ENCODE data around the gene DACT3.

Gene DACT3

DNA sequence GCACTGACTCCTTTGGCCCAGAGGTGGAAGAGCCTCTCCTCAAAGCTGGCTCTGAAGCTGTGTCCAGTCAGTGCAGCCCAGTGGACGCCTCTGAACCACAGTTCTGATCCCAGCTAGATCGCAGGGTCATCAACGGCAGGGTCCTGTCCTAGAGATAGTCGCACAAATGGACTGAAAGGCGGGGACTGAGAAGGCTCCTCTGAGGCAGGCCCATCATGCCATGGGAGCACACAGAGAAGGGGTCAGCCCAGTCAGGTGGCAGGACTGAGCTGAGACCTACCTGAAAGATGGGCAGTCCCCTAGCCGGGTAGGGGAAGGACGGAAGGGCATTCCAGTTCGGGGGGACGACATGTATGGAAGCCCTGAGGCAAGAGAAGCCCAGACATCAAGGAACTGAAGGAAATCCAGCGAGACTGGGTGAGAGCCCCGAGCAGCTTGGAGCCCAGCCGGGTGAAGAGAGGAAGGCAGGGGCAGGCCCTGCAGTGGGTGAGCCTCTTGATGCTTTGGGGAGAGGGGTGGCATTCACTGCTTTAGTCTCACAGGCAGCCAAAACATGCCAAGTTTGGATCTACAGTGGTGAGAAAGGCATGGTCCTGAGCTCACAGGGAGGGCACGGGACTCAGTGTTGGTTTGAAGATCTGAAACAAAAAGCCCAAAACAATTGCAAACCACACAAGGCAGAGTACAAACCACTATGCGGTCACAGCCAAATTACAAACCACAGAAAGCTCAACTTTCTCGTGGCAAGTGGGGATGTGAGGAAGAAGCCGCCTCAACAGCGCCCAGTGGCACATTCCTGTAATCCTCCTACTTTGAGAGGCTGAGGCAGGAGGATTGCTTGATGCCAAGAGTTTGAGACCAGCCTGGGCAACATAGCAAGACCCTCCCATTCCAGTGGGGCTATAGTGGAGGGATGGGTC lies 49.9 kb downstream of the DACT3 start:
- FAIRE-seq = no peak

DNA sequence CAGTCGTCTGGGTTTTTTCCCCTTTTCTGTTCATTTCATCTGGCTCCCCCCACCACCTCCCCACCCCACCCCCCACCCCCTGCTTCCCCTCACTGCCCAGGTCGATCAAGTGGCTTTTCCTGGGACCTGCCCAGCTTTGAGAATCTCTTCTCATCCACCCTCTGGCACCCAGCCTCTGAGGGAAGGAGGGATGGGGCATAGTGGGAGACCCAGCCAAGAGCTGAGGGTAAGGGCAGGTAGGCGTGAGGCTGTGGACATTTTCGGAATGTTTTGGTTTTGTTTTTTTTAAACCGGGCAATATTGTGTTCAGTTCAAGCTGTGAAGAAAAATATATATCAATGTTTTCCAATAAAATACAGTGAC lies 50.6 kb downstream of the DACT3 start:
- FAIRE-seq = no peak

DNA sequence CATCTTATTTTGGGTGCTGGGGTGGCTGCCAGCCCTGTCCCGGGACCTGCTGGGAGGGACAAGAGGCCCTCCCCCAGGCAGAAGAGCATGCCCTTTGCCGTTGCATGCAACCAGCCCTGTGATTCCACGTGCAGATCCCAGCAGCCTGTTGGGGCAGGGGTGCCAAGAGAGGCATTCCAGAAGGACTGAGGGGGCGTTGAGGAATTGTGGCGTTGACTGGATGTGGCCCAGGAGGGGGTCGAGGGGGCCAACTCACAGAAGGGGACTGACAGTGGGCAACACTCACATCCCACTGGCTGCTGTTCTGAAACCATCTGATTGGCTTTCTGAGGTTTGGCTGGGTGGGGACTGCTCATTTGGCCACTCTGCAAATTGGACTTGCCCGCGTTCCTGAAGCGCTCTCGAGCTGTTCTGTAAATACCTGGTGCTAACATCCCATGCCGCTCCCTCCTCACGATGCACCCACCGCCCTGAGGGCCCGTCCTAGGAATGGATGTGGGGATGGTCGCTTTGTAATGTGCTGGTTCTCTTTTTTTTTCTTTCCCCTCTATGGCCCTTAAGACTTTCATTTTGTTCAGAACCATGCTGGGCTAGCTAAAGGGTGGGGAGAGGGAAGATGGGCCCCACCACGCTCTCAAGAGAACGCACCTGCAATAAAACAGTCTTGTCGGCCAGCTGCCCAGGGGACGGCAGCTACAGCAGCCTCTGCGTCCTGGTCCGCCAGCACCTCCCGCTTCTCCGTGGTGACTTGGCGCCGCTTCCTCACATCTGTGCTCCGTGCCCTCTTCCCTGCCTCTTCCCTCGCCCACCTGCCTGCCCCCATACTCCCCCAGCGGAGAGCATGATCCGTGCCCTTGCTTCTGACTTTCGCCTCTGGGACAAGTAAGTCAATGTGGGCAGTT lies 51.2 kb downstream of the DACT3 start:
- no peak for FAIRE-seq

DNA sequence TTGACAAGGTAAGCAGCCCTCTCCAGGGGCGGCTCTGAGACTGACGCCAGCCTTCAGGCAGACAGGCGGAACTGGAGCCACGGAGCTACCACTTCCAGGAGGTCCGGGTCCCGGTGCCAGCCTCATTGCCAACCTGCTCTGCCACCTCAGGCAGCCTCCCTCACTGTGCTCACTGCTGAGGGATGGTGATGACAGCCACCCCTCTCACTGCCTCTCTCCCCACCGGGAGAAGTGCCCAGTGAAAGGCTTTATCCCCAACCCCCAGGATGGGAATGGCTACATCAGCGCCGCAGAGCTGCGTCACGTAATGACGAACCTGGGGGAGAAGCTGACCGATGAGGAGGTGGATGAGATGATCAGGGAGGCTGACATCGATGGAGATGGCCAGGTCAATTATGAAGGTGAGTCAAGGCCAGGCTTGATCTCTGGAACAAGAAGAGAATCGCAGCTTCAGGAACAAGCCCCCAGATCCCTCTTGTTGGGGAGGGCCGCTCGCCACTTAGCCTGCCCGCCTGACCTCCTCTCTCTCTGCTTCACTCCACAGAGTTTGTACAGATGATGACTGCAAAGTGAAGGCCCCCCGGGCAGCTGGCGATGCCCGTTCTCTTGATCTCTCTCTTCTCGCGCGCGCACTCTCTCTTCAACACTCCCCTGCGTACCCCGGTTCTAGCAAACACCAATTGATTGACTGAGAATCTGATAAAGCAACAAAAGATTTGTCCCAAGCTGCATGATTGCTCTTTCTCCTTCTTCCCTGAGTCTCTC lies 52.2 kb downstream of the DACT3 start:
- FAIRE-seq = no peak

DNA sequence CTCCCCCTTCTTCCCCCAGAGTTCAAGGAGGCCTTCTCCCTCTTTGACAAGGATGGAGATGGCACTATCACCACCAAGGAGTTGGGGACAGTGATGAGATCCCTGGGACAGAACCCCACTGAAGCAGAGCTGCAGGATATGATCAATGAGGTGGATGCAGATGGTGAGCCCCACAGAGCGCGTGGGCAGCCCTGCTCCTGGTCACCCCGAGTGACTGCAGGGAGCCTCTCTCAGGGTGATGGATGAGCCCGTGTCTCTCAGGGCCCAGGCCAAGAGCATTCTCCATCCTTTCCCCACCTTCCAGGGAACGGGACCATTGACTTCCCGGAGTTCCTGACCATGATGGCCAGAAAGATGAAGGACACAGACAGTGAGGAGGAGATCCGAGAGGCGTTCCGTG lies 52.8 kb downstream of the DACT3 start:
- no peak for FAIRE-seq

DNA sequence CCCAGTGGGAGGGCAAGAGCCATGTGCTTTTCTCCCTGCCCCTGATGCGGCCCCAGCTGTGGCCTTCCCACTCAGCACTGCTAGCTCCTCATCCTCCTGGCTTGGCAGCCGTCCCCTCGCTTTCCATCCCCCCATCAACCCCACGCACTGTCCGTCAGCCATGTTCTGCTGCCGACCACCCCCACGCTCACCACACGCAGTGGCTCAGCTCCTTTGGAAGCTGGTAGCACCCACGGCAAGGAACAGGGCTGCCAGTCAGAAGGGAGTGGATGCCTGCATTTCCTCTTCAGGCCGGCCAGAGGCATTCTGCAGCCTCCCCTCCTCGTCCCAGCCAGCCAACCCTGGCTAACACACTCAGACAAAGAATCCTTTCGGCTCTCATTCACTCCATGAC lies 53.5 kb downstream of the DACT3 start:
- FAIRE-seq = no peak

DNA sequence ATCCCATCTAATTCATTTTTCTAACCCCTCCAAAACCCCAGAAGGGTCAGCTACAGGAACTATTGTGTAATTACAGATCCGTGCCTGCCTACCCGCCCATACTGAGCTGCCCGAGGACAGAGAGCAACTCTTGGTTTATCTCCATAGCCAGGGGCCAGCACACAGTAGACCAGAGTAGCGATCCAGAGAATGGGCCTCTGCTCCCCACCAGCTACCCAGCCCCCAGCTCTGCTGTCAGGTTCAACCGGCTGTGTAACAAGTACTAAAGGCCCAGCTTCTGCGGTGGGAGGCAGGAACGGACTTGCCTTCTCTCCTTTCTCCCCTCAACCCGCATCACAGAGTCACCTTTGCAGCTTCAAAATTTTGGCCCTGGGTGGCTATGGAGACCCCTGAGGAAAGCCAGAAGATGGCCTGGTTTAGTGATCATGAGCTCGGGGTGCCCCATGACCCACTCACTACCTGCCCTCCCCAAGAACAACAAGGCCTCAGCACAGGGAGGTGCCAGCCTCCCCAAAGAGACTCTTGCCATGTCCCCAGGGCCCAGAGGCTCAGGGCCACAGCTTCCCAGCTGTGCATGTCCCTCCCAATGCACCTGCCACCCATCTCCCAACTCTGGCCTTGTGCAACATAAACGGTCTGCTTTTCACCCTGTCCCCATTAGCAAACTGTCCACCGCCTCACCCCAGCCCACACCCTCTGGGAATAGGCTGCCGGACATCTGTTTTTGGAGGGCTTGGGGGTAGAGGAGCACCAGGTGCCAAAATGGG lies 54.1 kb downstream of the DACT3 start:
- FAIRE-seq = no peak

DNA sequence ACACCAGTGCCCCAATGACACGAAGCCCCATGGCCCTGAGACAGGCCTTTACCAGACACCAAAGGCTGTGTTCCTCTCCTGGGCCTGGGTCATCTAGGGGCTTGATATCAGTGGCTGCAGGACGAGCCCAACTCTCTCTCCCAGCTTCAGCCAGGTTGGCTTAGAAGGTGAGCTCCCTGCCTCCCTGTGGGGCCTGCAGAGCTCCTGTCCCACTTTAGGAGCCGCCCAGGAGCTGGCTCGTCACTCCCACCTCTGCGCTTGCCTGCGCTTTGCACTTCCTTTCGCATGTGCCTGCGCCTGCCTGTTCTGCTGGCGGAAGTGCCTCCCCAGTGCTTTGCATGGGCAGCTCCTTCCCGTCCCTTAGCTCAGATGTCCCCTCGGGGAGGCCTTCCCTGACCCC lies 55.0 kb downstream of the DACT3 start:
- FAIRE-seq = no peak

DNA sequence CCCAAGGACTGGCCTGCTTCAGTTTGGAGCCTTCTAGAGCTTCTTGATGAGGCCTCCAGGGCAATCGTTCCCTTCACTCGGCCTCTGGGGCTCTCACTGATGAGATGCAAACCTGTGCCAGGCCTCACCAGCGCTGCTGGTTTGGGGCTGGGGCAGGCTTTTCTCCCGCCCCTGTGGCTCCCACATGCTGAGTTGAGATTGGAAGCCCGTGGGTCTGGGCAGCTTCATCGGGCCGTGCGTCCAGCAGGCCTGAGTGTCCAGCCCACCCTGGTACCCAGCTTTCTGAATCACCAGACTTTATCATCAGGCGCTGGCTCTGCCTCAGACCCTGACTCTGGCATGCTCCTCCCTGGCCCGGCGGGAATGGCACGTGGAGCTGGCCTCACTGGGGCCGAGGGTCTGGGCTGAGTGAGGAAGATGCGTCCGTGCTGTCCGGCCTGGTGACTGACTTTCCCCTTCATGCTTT lies 55.6 kb downstream of the DACT3 start:
- no peak for FAIRE-seq

DNA sequence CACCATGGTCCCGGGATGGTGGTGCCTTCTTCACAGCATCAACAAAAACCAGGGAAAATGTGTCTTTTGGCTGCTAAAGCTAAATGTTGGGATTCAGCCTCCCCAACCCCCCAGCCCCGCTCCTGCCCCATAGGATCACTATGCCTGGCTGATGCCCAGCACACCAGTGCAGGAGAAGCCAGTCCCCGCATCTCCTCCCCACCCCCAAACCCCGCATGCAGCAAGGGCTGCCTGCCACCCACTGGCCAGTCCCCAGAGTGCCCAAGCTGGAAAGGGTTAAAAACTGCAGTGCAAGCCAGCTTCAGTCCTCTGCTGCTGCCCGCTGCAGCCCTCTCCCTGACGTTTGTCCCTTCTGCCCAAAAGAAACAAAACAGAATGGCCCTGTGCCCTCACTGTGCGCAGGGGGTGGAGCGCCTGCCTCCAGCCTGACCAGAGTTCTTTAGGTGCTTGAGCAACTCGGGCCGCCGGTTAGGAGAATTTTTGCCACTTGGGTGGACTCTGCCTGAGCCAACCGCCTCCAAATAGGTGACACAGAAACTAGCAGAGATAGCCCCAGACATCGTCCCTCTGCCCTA lies 56.1 kb downstream of the DACT3 start:
- FAIRE-seq = no peak

DNA sequence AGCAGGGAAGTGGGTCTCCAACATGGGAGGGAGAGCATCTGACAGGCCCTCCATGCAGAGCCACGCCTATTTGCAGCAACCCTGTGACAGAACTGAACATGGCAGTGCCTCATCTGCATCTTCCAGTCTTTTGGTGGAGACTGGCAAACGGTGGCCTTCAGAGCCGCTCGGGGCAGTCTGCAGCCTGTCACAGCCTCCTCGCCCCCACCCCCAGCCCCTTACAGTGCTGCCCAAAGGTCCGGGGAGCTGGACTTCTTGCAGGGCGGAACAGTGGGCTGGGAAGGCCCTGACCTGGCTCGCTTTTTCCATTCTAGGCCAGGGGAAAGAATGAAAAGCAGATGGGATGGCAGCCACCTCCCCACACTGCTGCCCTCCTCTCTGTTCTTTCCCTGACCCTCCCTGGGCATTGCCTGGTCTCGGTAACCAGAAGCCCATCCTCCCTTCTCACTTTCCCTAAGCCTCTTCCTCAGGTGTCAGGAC lies 57.2 kb downstream of the DACT3 start:
- FAIRE-seq = no peak

DNA sequence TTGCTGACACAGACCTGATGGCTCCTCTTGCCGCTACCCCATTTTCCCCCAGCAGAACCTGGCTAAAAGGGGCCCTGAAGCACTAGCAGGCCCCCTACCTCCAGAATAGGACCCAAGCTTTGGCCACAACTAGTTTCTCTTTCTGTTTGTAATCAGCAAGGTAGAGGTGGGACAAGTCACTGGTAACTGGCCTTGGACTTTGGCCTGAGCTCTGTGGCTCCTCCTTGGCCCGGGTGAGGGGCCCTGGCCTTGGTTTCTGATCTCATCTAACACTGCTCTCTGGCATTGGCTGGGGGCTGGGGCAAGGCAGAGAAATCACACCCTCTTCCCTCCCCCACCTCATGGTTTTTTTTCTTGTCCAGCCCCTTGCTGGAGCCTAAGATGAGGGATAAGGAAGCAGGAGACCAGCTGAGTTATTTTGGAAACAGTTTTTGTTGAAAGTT lies 57.8 kb downstream of the DACT3 start:
- FAIRE-seq = no peak

DNA sequence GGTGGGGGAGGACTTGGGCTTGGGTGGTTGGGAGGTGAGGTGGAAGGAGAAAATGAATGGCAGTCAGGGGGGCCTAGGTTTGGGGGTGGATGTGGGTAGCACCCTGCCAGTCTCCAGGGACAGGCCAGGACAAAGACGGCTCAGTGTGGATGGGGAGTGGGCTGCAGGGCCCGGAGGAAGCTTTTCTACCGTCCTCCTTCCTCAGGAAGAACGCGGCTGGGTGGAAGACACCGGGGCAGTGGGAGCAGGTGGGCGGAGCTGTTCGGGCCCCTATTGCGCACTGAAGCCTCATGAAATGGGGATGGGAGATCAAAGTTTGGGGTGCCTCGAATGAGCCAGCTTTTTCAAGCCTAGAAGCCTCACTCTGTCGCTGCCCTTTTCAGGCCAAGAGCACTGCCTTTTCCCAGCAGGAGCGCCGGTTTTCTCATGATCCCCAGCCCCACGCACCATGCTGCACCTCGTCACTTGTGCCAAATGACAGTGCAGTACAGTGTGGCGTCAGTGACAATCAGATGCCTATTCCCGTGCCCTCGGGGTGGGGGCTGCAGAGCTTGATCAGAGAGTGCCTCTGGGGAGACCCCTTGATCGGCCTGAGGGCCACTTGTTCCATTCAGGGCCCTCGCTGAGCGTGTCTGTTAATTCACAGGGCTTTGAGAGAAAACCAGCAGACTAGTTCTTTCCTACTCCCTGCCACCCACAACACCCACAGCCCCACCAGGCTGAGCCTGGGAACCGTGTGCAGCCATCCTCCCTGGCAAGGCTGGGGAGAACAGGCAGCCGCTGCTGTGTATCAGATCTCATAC lies 58.4 kb downstream of the DACT3 start:
- no peak for FAIRE-seq

DNA sequence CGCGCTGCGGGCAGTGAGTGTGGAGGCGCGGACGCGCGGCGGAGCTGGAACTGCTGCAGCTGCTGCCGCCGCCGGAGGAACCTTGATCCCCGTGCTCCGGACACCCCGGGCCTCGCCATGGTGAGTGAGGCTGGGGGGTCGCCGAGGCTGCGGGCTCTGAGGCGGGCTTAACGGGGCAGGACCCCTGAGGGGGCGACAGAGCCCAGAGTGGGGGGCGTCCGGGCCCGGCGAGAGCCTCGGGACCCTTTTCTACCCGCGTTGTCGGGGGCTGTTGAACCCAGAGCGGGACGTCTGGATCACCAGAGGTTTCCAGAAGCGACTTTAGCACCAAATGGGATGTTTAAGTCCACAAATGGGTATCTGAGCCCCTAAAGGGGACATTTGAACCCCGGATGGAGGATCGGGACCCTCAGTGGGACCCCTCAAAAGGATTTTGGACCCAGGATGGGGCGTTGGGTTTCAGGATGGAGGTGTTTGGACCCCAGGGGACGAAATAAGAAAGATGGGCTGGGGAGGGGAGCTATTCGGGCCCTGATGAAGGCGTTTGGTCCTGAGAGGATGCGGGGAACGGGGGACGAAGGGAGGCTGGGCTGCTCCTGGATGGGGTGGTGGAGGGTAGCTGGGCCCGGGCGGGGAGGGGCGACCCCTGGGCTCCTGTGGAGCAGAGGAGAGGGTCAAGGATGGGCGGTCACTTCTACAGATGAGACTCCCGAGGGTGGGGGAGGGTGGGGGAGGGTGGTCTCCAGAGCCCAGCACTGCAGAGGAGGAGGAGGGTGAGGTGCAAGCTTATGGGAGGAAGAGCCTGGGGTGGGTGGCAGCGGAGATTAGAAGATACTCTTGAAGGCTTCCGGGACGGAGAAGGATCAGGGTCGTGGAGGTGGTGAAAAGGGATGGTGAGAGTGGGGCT lies 59.4 kb downstream of the DACT3 start, which contains the start of gene CALM3:
Gene CALM3, plus strand, starts transcription at position 13 of the 907 bp plus-strand sequence. Its CDS starts 105 bp downstream, at position 118.
- FAIRE-seq = no peak

DNA sequence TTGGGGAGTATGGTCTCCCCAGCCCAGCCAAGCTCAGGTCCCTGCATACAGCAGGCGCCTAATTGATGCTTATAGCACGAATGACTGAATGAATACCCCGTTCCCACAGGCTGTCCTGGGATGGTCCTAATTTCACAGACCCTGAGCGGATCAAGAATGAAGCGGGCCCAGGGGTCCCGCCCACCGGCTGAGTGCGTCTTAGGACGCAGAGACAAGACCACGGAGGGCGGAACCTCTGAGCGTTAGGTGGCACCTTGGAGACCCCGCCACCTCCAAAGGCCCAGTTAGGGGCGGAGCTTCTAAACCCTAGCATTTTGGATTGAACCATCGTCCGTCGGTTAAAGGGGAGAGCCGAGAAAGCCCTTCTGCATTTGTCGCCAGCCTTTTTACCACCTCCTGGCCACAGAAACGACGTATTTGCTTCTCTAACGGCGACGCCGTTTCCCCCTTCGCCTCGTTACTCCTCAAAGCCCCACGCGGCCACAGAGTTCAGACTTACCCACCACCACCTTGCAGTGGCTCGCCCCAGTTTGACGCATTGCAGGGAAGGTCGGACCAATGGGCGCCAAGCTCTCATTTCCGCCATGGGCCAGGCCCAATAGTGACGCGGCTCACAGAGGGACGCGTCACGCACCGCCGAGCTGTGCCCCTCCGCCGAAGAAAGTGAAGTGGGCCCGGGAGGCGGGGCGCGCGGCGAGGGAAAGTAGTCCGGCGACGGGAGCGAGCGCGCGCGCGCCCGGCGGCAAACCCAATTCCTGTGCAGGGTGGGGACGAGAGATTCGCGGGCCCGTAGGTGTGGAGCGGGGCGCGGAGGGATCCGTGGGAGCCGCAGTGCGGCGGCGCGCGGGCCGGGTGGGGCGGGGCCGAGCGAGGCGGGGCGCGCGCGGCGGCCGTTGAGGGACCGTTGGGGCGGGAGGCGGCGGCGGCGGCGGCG lies 60.3 kb downstream of the DACT3 start:
- no peak for FAIRE-seq

DNA sequence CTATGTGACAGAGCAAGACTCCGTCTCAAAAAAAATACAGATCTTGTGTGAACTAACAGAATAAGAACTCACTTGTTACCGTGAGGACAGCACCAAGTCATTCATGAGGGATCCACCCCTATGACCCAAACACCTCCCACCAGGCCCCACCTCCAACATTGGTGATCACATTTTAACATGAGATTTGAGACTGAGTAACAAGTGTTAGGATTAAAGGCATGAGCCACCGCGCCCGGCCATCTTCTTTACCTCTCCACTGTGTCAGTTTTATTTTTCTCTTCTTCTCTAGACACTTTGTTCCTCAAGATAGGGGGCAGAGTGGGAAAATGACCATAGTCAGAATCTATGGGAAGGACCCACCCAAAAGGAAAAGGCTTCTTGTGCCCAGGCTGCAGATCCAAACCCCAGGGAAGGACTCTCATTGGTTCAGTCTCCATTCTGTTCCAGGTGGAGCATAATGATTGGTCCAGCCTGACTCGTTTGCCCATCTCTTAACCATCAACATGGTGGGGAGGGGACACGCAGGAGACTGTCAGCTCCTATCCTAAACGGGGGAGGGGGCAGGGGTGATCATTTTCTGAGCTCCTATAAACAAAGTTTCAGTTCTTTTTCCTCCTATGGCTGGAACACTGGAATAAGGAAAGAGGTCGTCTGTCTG lies 61.1 kb downstream of the DACT3 start:
- FAIRE-seq = no peak

DNA sequence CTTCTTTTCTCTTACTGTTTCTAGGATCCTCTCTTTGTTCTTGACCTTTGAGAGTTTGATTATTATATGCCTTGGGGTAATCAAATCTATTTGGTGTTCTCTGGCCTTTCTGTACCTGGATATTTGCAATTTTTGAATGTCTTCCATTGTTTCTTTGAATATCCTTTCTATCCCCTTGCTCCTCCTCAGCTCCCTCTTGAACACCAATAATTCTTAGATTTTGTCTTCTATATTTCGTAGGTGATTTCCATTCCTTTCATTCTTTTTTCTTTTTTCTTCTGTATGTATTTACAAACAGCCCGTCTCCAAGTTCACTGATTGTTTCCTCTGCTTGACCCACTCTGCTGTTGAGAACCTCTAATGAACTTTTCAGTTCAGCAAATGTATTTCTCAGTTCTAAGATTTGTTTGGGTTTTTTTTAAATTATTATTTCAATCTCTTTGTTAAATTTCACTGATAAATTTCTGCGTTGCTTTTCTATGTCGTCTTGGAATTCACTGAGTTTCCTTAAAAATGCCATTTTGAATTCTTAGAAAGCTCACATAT lies 62.5 kb downstream of the DACT3 start:
- FAIRE-seq = no peak
